Activated naive CD8-positive, alpha-beta T cell treated with anti-CD3 and anti-CD28 coated beads, Interleukin-2, amount 10 ng/mL, durations not matched to agents 7 days and 5 days (primary cell): ENCODE data around the gene SETD4. TPM values are rescaled to one million over a fixed set of nuclear protein-coding genes. Genes with fewer than 3 reads are reported as not detected.
"Not testable (repeated sequence)": the region's sequence is repeated elsewhere in the genome, so short reads cannot be mapped to it uniquely, and the experiment has no call there.

Experiments
- ATAC-seq: fragments of 150-1000 bp; cut with Tn5 transposase; one replicate; pipeline ENCODE4 v1.10.0; 2021; ENCODE audit warnings: low read depth, moderate library complexity
- POLR2A ChIA-PET: fragments of 350-600 bp; sonication (Branson Sonifier 250); formaldehyde crosslinking; loops from one replicate; lab custom pipeline; 2021; ENCODE audit warnings: antibody characterized with exemption; lab: Charles Lee
- DNase-seq: peaks from one replicate; pipeline ENCODE4 v3.0.0; 2021
- H3K27ac Mint-ChIP-seq: one replicate; pipeline ENCODE4 v1.8.0; 2022; ENCODE audit warnings: mild to moderate bottlenecking, mixed read lengths
- H3K27me3 Mint-ChIP-seq: one replicate; pipeline ENCODE4 v1.8.0; 2022; ENCODE audit warnings: mild to moderate bottlenecking, moderate library complexity, mixed read lengths
- H3K36me3 Mint-ChIP-seq: one replicate; pipeline ENCODE4 v1.8.0; 2021; ENCODE audit warnings: mild to moderate bottlenecking, mixed read lengths
- H3K4me1 Mint-ChIP-seq: one replicate; pipeline ENCODE4 v1.8.0; 2021; ENCODE audit warnings: mixed read lengths
- H3K4me3 Mint-ChIP-seq: one replicate; pipeline ENCODE4 v1.8.0; 2022; ENCODE audit warnings: mild to moderate bottlenecking, moderate library complexity, mixed read lengths
- H3K9me3 Mint-ChIP-seq: one replicate; pipeline ENCODE4 v1.8.0; 2021; ENCODE audit warnings: mixed read lengths
- total RNA-seq, 2 experiments: library from RNA; stranded (reverse); gene quantifications; one replicate each; pipeline ENCODE4 v1.2.3, GENCODE V29; 2021

SETD4 gene
- 10 to 100 TPM; 20.5 to 29.7 TPM for total RNA-seq

GRCh38 chr21:36060159-36060921 is at the start of gene SETD4:
TSS of gene SETD4 (minus strand) at chr21:36060526. CDS start at chr21:36058888, 1,638 bp downstream.
- H3K27me3 Mint-ChIP-seq: no peaks in the 10 kb centered on the region
- H3K4me1 Mint-ChIP-seq: peaks cover 15% of the 10 kb centered on the region
- peak within 1 kb of the TSS; percentile 96 for H3K27ac Mint-ChIP-seq
- H3K36me3 Mint-ChIP-seq: peaks cover 15% of the 10 kb centered on the region
- H3K9me3 Mint-ChIP-seq: no peaks in the 10 kb centered on the region
- peak; percentile 90 for ATAC-seq
- peak; percentile 97 for DNase-seq
- H3K4me3 Mint-ChIP-seq: peak within 1 kb of the TSS; percentile 90
- POLR2A ChIA-PET: interaction anchor here (0.7 to 2.8 kb wide), 11 partner anchors 10 to 1207 kb away, joined by 3 to 43 read pairs (median 4); partner anchors contain the start of genes CBR1, MORC3 and VPS26C

GRCh38 chr21:36109868-36110267 is 49.5 kb upstream of the SETD4 start:
- H3K4me1 Mint-ChIP-seq: peaks cover 27% of the 10 kb centered on the region
- H3K9me3 Mint-ChIP-seq: no peaks in the 10 kb centered on the region
- POLR2A ChIA-PET: no interaction called here
- no peak for ATAC-seq
- H3K27ac Mint-ChIP-seq: no peak overlapping the region
- H3K36me3 Mint-ChIP-seq: no peaks in the 10 kb centered on the region
- H3K27me3 Mint-ChIP-seq: peaks cover 27% of the 10 kb centered on the region
- H3K4me3 Mint-ChIP-seq: no peak overlapping the region
- no peak for DNase-seq

- no peak overlapping the region for H3K4me3 Mint-ChIP-seq
Measured at GRCh38 chr21:36105327-36105842, 45.1 kb upstream of the SETD4 start.

GRCh38 chr21:36104317-36105300 is 44.3 kb upstream of the SETD4 start:
- no peaks in the 10 kb centered on the region for H3K36me3 Mint-ChIP-seq
- H3K27ac Mint-ChIP-seq: no peak overlapping the region
- no peaks in the 10 kb centered on the region for H3K9me3 Mint-ChIP-seq
- DNase-seq: peak; percentile 69
- peak; percentile 42 for ATAC-seq
- peak overlapping the region; percentile 25 for H3K4me3 Mint-ChIP-seq
- POLR2A ChIA-PET: interaction anchor here (0.6 kb wide), 1 partner anchor 47 kb away, joined by 3 read pairs; no protein-coding TSS in a partner anchor
- peaks cover 8% of the 10 kb centered on the region for H3K4me1 Mint-ChIP-seq
- H3K27me3 Mint-ChIP-seq: peaks cover 40% of the 10 kb centered on the region

More at GRCh38 chr21:36105327-36105842, 45.1 kb upstream of the SETD4 start:
- ATAC-seq: no peak
- Mint-ChIP-seq H3K9me3 (no peaks in the 10 kb centered on the region), H3K36me3 (no peaks in the 10 kb centered on the region), H3K4me1 (peaks cover 8% of the 10 kb centered on the region), H3K27ac (no peak overlapping the region), H3K27me3 (peaks cover 40% of the 10 kb centered on the region)
- POLR2A ChIA-PET: interaction anchor here (0.6 kb wide), 1 partner anchor 48 kb away, joined by 3 read pairs; no protein-coding TSS in a partner anchor
- no peak for DNase-seq

- DNase-seq (no peak), ATAC-seq (no peak)
- no peaks in the 10 kb centered on the region for H3K9me3 Mint-ChIP-seq
- peaks cover 42% of the 10 kb centered on the region for H3K27me3 Mint-ChIP-seq
- no peak overlapping the region for H3K27ac Mint-ChIP-seq
- H3K4me3 Mint-ChIP-seq: no peak overlapping the region
- peaks cover 8% of the 10 kb centered on the region for H3K4me1 Mint-ChIP-seq
- POLR2A ChIA-PET: no interaction called here
- no peaks in the 10 kb centered on the region for H3K36me3 Mint-ChIP-seq
Measured at GRCh38 chr21:36103434-36103833, 43.1 kb upstream of the SETD4 start.

- peaks cover 30% of the 10 kb centered on the region for H3K27me3 Mint-ChIP-seq
- POLR2A ChIA-PET: interaction anchor here (0.7 kb wide), 1 partner anchor 19 kb away, joined by 3 read pairs; no protein-coding TSS in a partner anchor
- ATAC-seq (no peak), DNase-seq (no peak)
- H3K4me3 Mint-ChIP-seq: no peak overlapping the region
- peaks cover 8% of the 10 kb centered on the region for H3K4me1 Mint-ChIP-seq
- no peak overlapping the region for H3K27ac Mint-ChIP-seq
- no peaks in the 10 kb centered on the region for H3K9me3 Mint-ChIP-seq
- no peaks in the 10 kb centered on the region for H3K36me3 Mint-ChIP-seq
Measured at GRCh38 chr21:36100971-36101641, 40.8 kb upstream of the SETD4 start.

- H3K36me3 Mint-ChIP-seq, H3K4me3 Mint-ChIP-seq, H3K9me3 Mint-ChIP-seq, DNase-seq, H3K4me1 Mint-ChIP-seq, H3K27ac Mint-ChIP-seq, ATAC-seq, POLR2A ChIA-PET: not testable (repeated sequence)
- H3K27me3 Mint-ChIP-seq: peaks cover 16% of the 10 kb centered on the region
Measured at GRCh38 chr21:36099695-36100211, 39.4 kb upstream of the SETD4 start.

- H3K27ac Mint-ChIP-seq: no peak overlapping the region
- POLR2A ChIA-PET: no interaction called here
- no peaks in the 10 kb centered on the region for H3K36me3 Mint-ChIP-seq
- peaks cover 2% of the 10 kb centered on the region for H3K9me3 Mint-ChIP-seq
- H3K4me3 Mint-ChIP-seq: no peak overlapping the region
- peaks cover 2% of the 10 kb centered on the region for H3K4me1 Mint-ChIP-seq
- DNase-seq (no peak), ATAC-seq (no peak)
- peaks cover 9% of the 10 kb centered on the region for H3K27me3 Mint-ChIP-seq
Measured at GRCh38 chr21:36099000-36099399, 38.7 kb upstream of the SETD4 start.

GRCh38 chr21:36098182-36098532 is 37.8 kb upstream of the SETD4 start:
- Mint-ChIP-seq H3K4me1 (peaks cover 2% of the 10 kb centered on the region), H3K27ac (no peak overlapping the region), H3K36me3 (peaks cover 3% of the 10 kb centered on the region), H3K9me3 (peaks cover 8% of the 10 kb centered on the region), H3K27me3 (peaks cover 3% of the 10 kb centered on the region), H3K4me3 (no peak overlapping the region)
- DNase-seq (no peak), ATAC-seq (no peak)
- POLR2A ChIA-PET: no interaction called here

GRCh38 chr21:36097427-36098181 is 37.3 kb upstream of the SETD4 start:
- ATAC-seq (no peak), DNase-seq (no peak)
- peaks cover 2% of the 10 kb centered on the region for H3K4me1 Mint-ChIP-seq
- POLR2A ChIA-PET: interaction anchor here (0.9 kb wide), 1 partner anchor 10 kb away, joined by 3 read pairs; no protein-coding TSS in a partner anchor
- peaks cover 3% of the 10 kb centered on the region for H3K27me3 Mint-ChIP-seq
- peaks cover 8% of the 10 kb centered on the region for H3K9me3 Mint-ChIP-seq
- H3K36me3 Mint-ChIP-seq: peaks cover 3% of the 10 kb centered on the region
- H3K27ac Mint-ChIP-seq: no peak overlapping the region
- no peak overlapping the region for H3K4me3 Mint-ChIP-seq

GRCh38 chr21:36096398-36097290 is 36.3 kb upstream of the SETD4 start:
- POLR2A ChIA-PET: interaction anchor here (0.9 kb wide), 1 partner anchor 9 kb away, joined by 3 read pairs; no protein-coding TSS in a partner anchor

More at GRCh38 chr21:36096398-36097290, 36.3 kb upstream of the SETD4 start:
- Mint-ChIP-seq H3K9me3 (peaks cover 8% of the 10 kb centered on the region), H3K27ac (no peak overlapping the region), H3K36me3 (peaks cover 3% of the 10 kb centered on the region), H3K4me3 (no peak overlapping the region), H3K27me3 (peaks cover 3% of the 10 kb centered on the region), H3K4me1 (peaks cover 2% of the 10 kb centered on the region)
- ATAC-seq (no peak), DNase-seq (no peak)
